DND-41 (cell line): ENCODE data around the gene HDAC4.

ENCODE experiments used
- EZH2 ChIP-seq: IDR thresholded peaks from 3 replicates; pipeline ENCODE4 v1.6.1; 2012; ENCODE audit warnings: borderline replicate concordance, low read depth, mild to moderate bottlenecking, moderate library complexity, low read length, inconsistent platforms; ENCODE audit not compliant: severe bottlenecking
- TF ChIP-seq, protein P1 (sequence below): IDR thresholded peaks from 2 replicates; pipeline ENCODE4 v1.5.1; 2012; ENCODE audit warnings: borderline replicate concordance, low read length, moderate library complexity, mild to moderate bottlenecking; ENCODE audit not compliant: poor library complexity, severe bottlenecking; ENCODE audit errors: extremely low read depth

DNA sequence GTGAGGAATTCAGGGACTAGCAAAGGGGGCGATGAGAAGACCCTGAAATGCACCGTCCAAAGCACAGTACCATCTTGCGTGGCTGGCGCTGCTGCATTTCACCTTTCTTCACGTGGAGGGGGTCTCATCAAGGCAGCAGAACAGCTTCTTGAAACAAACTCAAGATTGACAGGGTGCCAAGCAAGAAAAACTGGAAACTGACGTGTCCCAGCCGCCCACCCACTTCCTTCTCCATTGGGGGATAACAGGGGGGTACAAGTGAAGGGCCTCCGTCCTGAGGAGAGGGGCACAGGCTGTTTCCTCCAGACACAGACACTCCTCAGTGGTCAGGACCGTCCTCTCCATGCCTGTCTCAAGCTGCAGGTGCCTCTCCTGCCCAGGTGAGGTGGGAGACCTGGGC, 32.5 kb downstream of the HDAC4 start:
- TF ChIP-seq, protein P1, sequence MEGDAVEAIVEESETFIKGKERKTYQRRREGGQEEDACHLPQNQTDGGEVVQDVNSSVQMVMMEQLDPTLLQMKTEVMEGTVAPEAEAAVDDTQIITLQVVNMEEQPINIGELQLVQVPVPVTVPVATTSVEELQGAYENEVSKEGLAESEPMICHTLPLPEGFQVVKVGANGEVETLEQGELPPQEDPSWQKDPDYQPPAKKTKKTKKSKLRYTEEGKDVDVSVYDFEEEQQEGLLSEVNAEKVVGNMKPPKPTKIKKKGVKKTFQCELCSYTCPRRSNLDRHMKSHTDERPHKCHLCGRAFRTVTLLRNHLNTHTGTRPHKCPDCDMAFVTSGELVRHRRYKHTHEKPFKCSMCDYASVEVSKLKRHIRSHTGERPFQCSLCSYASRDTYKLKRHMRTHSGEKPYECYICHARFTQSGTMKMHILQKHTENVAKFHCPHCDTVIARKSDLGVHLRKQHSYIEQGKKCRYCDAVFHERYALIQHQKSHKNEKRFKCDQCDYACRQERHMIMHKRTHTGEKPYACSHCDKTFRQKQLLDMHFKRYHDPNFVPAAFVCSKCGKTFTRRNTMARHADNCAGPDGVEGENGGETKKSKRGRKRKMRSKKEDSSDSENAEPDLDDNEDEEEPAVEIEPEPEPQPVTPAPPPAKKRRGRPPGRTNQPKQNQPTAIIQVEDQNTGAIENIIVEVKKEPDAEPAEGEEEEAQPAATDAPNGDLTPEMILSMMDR, result no peak
- TF ChIP-seq EZH2, result no peak
